Esophagus muscularis mucosa (tissue), 3 donors: ENCODE results near the gene MCUB.

Experiments used
- POLR2AphosphoS5 ChIP-seq, 2 donors: sonication (generic); formaldehyde crosslinking; IDR thresholded peaks; one replicate each; pipeline ENCODE4 v1.6.1; 2017; ENCODE audit warnings: antibody characterized with exemption in 2 of 2
- TF ChIP-seq, protein P1 (sequence below), 3 experiments: fragments of 200-600 bp in 2 of 3; fragments of 450-650 bp in 1 of 3; sonication (generic) in 2 of 3; IDR thresholded peaks; one replicate each; pipeline ENCODE4 v1.5.1; 2017 to 2019; ENCODE audit warnings: antibody characterized with exemption in 3 of 3, mild to moderate bottlenecking in 2 of 3, moderate library complexity in 1 of 3

DNA sequence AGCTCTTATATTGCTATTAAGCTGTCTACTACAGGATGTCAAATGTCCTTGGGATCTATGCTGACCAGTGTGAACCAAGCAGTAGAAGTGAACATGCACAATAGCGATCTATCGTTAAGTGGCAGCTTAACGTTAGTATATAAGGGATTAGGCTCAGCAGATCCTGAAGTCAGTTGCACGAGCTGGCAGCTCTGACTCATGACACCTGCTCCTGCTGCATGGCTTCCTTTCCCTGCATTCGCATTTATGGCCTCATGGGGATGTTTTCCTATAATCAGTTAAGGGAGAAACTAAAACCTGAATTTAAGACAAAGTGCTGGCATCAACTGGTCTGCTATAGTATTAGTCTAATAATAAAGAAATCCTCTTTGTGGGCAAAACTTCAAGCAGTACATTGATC lies 12.7 kb upstream of the MCUB start:
- TF ChIP-seq POLR2AphosphoS5 (IDR thresholded peaks at IDR 0.05): no peak
- TF ChIP-seq, protein P1, sequence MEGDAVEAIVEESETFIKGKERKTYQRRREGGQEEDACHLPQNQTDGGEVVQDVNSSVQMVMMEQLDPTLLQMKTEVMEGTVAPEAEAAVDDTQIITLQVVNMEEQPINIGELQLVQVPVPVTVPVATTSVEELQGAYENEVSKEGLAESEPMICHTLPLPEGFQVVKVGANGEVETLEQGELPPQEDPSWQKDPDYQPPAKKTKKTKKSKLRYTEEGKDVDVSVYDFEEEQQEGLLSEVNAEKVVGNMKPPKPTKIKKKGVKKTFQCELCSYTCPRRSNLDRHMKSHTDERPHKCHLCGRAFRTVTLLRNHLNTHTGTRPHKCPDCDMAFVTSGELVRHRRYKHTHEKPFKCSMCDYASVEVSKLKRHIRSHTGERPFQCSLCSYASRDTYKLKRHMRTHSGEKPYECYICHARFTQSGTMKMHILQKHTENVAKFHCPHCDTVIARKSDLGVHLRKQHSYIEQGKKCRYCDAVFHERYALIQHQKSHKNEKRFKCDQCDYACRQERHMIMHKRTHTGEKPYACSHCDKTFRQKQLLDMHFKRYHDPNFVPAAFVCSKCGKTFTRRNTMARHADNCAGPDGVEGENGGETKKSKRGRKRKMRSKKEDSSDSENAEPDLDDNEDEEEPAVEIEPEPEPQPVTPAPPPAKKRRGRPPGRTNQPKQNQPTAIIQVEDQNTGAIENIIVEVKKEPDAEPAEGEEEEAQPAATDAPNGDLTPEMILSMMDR (IDR thresholded peaks at IDR 0.05): no peak
